Activated T-cell treated with anti-CD3 and anti-CD28 coated beads, Interleukin-2, amount 50 U/mL, for 72 hours (primary cell): ENCODE results near the gene TSPO. TPM values are rescaled to one million over a fixed set of nuclear protein-coding genes. Genes with fewer than 3 reads are reported as not detected.
A peak's percentile ranks its signal among the peaks of the same experiment; 100 is the strongest.

Source experiments
- ATAC-seq, 2 donors: fragments of 150-1000 bp; cut with Tn5 transposase; replicated peaks in 1 of 2; 2 replicates each; pipeline ENCODE4 v1.10.0; 2021; ENCODE audit warnings: moderate library complexity in 2 of 2, mild to moderate bottlenecking in 1 of 2
- DNase-seq, 2 donors: peaks; one replicate each; pipeline ENCODE4 v3.0.0; 2021 to 2022; ENCODE audit warnings: mixed read lengths in 1 of 2
- H3K27ac Mint-ChIP-seq: one replicate; pipeline ENCODE4 v1.8.0; 2022; ENCODE audit warnings: mild to moderate bottlenecking, moderate library complexity, mixed read lengths
- H3K27me3 Mint-ChIP-seq: one replicate; pipeline ENCODE4 v1.8.0; 2022; ENCODE audit warnings: low read depth, mixed read lengths
- H3K36me3 Mint-ChIP-seq, 2 donors: one replicate each; pipeline ENCODE4 v1.8.0; 2022; ENCODE audit warnings: mixed read lengths in 2 of 2, mild to moderate bottlenecking in 1 of 2; ENCODE audit not compliant: insufficient read depth in 2 of 2
- H3K4me1 Mint-ChIP-seq: one replicate; pipeline ENCODE4 v1.8.0; 2022; ENCODE audit warnings: low read depth, mixed read lengths
- H3K4me3 Mint-ChIP-seq, 2 donors: one replicate each; pipeline ENCODE4 v1.8.0; 2022; ENCODE audit warnings: mild to moderate bottlenecking in 2 of 2, mixed read lengths in 2 of 2, moderate library complexity in 2 of 2
- H3K9me3 Mint-ChIP-seq, 2 donors: one replicate each; pipeline ENCODE4 v1.8.0; 2022; ENCODE audit warnings: mixed read lengths in 2 of 2
- total RNA-seq, 2 donors: library from RNA; stranded (reverse); gene quantifications; one replicate each; pipeline ENCODE4 v1.2.3, GENCODE V29; 2022

The TSPO gene
- total RNA-seq, 2 donors from 2014 or later, result 61.5 to 93.8 TPM

GRCh38 chr22:43198936-43199335 is 47.6 kb downstream of the TSPO start:
- ATAC-seq, result no peak
- H3K4me1 Mint-ChIP-seq, result no peaks in the 10 kb centered on the region

GRCh38 chr22:43199541-43199940 is 48.2 kb downstream of the TSPO start:
- H3K4me3 Mint-ChIP-seq, result no peak overlapping the region
- DNase-seq (no peak), ATAC-seq (no peak)
- no peaks in the 10 kb centered on the region for H3K4me1 Mint-ChIP-seq
- no peaks in the 10 kb centered on the region for H3K27me3 Mint-ChIP-seq
- no peaks in the 10 kb centered on the region for H3K36me3 Mint-ChIP-seq
- H3K27ac Mint-ChIP-seq, result no peak overlapping the region
- H3K9me3 Mint-ChIP-seq, result no peaks in the 10 kb centered on the region

More at GRCh38 chr22:43198936-43199335, 47.6 kb downstream of the TSPO start:
- Mint-ChIP-seq H3K27me3 (no peaks in the 10 kb centered on the region), H3K4me3 (no peak overlapping the region), H3K27ac (no peak overlapping the region), H3K9me3 (no peaks in the 10 kb centered on the region), H3K36me3 (no peaks in the 10 kb centered on the region)
- no peak for DNase-seq

DNA sequence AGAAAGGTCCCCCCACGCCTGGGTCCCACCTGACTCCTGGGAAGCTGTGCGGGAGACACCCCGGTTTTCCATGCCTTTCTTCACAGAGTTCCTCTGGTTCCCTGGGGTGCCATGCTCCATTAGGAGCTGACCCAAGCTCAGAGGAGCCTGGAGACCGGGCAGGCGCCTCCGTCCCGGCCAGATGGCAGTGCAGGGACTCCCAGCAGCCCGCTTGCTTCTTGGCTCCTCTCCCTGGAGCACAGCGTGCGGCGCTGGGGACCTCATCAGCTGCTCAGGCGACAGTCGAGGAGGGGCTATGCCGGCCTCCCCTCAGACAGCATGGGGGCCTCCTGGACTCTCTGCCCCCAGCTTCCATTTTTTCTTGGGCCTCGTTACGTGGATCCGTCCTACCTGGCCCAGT is 48.7 kb downstream of the TSPO start:
- no peaks in the 10 kb centered on the region for H3K27me3 Mint-ChIP-seq
- no peaks in the 10 kb centered on the region for H3K4me1 Mint-ChIP-seq
- H3K4me3 Mint-ChIP-seq, result no peak overlapping the region
- ATAC-seq (no peak), DNase-seq (no peak)
- no peaks in the 10 kb centered on the region for H3K9me3 Mint-ChIP-seq
- H3K36me3 Mint-ChIP-seq, result no peaks in the 10 kb centered on the region
- H3K27ac Mint-ChIP-seq, result no peak overlapping the region

DNA sequence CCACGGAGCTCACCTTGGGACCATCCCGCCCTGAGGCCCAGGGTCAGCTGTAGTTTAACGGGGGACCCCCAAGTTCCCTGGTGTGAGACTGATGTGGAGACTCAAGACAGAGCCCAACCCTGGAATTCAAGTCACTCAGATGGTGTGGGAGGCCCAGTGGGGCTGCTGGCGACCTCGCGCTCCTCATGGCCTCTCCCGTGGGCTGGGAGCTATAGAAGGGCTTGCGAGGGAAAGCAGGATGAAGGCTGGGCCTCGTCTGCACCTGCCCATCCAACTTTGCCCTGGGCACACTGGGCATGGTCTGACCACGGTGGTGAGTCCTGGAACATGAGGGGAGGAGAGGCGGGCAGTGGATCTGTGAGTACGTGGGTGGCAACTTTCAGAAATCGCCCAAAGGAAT is 49.2 kb downstream of the TSPO start:
- Mint-ChIP-seq H3K9me3 (no peaks in the 10 kb centered on the region), H3K4me1 (no peaks in the 10 kb centered on the region), H3K36me3 (no peaks in the 10 kb centered on the region), H3K27ac (no peak overlapping the region), H3K27me3 (no peaks in the 10 kb centered on the region), H3K4me3 (no peak overlapping the region)
- ATAC-seq (no peak), DNase-seq (no peak)

DNA sequence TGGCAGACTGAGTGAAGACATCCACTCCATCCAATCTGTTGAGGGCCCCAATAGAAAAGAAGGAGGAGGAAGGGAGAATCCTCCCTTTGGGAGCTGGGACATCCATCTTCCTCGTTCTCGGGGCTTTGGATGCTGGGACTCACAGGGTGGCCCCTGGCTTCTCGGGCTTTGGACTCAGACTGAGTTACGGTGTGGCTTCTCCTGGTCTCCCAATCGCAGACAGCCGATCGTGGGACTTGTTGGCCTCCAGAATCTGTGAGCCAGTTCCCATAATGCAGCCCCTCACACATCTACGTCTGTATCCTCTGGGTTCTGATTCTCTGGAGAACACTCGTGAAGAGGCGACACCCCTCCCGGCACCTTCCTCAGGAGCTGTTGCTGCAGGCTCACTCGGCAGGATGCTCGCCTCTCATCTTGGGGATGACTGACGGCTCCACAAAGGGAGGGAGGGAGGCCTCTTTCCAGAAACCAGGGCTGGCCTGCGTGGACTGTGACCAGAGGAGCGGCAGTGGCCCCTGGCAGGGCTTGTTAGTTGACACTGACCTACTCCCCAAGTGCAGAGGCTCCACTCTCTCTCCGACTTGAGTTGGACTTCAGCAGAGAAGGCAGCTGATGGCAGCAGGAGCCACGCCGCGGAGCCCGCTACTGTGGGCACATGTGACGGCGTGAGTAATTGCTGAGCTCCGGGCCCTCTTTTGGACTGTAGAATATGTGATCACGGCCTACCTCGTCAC is 50.3 kb downstream of the TSPO start:
- no peak overlapping the region for H3K27ac Mint-ChIP-seq
- H3K4me3 Mint-ChIP-seq, result no peak overlapping the region
- H3K9me3 Mint-ChIP-seq, result no peaks in the 10 kb centered on the region
- no peak for DNase-seq
- no peak for ATAC-seq
- H3K4me1 Mint-ChIP-seq, result peaks cover 8% of the 10 kb centered on the region
- no peaks in the 10 kb centered on the region for H3K36me3 Mint-ChIP-seq
- H3K27me3 Mint-ChIP-seq, result no peaks in the 10 kb centered on the region

GRCh38 chr22:43202326-43202725 is 51.0 kb downstream of the TSPO start:
- Mint-ChIP-seq H3K36me3 (no peaks in the 10 kb centered on the region), H3K27ac (no peak overlapping the region), H3K4me3 (no peak overlapping the region), H3K4me1 (peaks cover 9% of the 10 kb centered on the region), H3K9me3 (no peaks in the 10 kb centered on the region), H3K27me3 (no peaks in the 10 kb centered on the region)
- ATAC-seq (no peak), DNase-seq (no peak)

- ATAC-seq, result no peak
- no peak for DNase-seq
- H3K4me1 Mint-ChIP-seq, result peaks cover 9% of the 10 kb centered on the region
Measured at GRCh38 chr22:43202756-43203410, 51.5 kb downstream of the TSPO start.

GRCh38 chr22:43203471-43203981 is 52.2 kb downstream of the TSPO start:
- no peak for DNase-seq
- H3K9me3 Mint-ChIP-seq, result no peaks in the 10 kb centered on the region
- H3K27me3 Mint-ChIP-seq, result no peaks in the 10 kb centered on the region
- H3K27ac Mint-ChIP-seq, result no peak overlapping the region
- H3K4me3 Mint-ChIP-seq, result no peak overlapping the region
- peaks cover 9% of the 10 kb centered on the region for H3K4me1 Mint-ChIP-seq
- no peaks in the 10 kb centered on the region for H3K36me3 Mint-ChIP-seq
- ATAC-seq, result no peak

More at GRCh38 chr22:43202756-43203410, 51.5 kb downstream of the TSPO start:
- Mint-ChIP-seq H3K9me3 (no peaks in the 10 kb centered on the region), H3K27ac (no peak overlapping the region), H3K36me3 (no peaks in the 10 kb centered on the region), H3K27me3 (no peaks in the 10 kb centered on the region), H3K4me3 (no peak overlapping the region)

- no peaks in the 10 kb centered on the region for H3K9me3 Mint-ChIP-seq
- DNase-seq (no peak), ATAC-seq (peak in 1 of 2 donors; percentile 27)
- no peak overlapping the region for H3K4me3 Mint-ChIP-seq
- peak overlapping the region; percentile 24 for H3K27ac Mint-ChIP-seq
- no peaks in the 10 kb centered on the region for H3K36me3 Mint-ChIP-seq
- H3K27me3 Mint-ChIP-seq, result no peaks in the 10 kb centered on the region
- H3K4me1 Mint-ChIP-seq, result peaks cover 9% of the 10 kb centered on the region
Measured at GRCh38 chr22:43205261-43205691, 53.9 kb downstream of the TSPO start.

GRCh38 chr22:43205748-43206508 is 54.6 kb downstream of the TSPO start:
- Mint-ChIP-seq H3K27ac (no peak overlapping the region), H3K4me1 (peaks cover 9% of the 10 kb centered on the region), H3K27me3 (no peaks in the 10 kb centered on the region), H3K36me3 (no peaks in the 10 kb centered on the region), H3K4me3 (no peak overlapping the region), H3K9me3 (no peaks in the 10 kb centered on the region)
- DNase-seq, result no peak
- peak; percentile 32 to 37 for ATAC-seq

GRCh38 chr22:43206509-43207161 is 55.3 kb downstream of the TSPO start:
- H3K27ac Mint-ChIP-seq, result no peak overlapping the region
- peak in 1 of 2 donors; percentile 13 for ATAC-seq

GRCh38 chr22:43207386-43207785 is 56.0 kb downstream of the TSPO start:
- no peaks in the 10 kb centered on the region for H3K27me3 Mint-ChIP-seq

More at GRCh38 chr22:43206509-43207161, 55.3 kb downstream of the TSPO start:
- no peaks in the 10 kb centered on the region for H3K36me3 Mint-ChIP-seq
- peaks cover 9% of the 10 kb centered on the region for H3K4me1 Mint-ChIP-seq
- no peaks in the 10 kb centered on the region for H3K27me3 Mint-ChIP-seq
- H3K9me3 Mint-ChIP-seq, result no peaks in the 10 kb centered on the region
- no peak overlapping the region for H3K4me3 Mint-ChIP-seq
- no peak for DNase-seq

More at GRCh38 chr22:43207386-43207785, 56.0 kb downstream of the TSPO start:
- H3K27ac Mint-ChIP-seq, result no peak overlapping the region
- no peak for ATAC-seq
- no peak overlapping the region for H3K4me3 Mint-ChIP-seq
- no peaks in the 10 kb centered on the region for H3K36me3 Mint-ChIP-seq
- H3K4me1 Mint-ChIP-seq, result peaks cover 9% of the 10 kb centered on the region
- no peak for DNase-seq
- H3K9me3 Mint-ChIP-seq, result no peaks in the 10 kb centered on the region
